Activated CD8-positive, alpha-beta T cell treated with anti-CD3 and anti-CD28 coated beads, Interleukin-2, amount 10 ng/mL, durations not matched to agents 7 days and 5 days (primary cell): Measurements from ENCODE around the gene TRIM7. TPM values are rescaled to one million over a fixed set of nuclear protein-coding genes. Genes with fewer than 3 reads are reported as not detected.

Experiments used
- ATAC-seq: fragments of 150-1000 bp; cut with Tn5 transposase; one replicate; pipeline ENCODE4 v1.10.0; 2021; ENCODE audit warnings: moderate library complexity
- CTCF ChIA-PET: fragments of 350-600 bp; sonication (Branson Sonifier 250); formaldehyde crosslinking; loops from one replicate; lab custom pipeline; 2021; ENCODE audit warnings: antibody characterized with exemption; lab: Charles Lee
- POLR2A ChIA-PET: fragments of 350-600 bp; sonication (Branson Sonifier 250); formaldehyde crosslinking; loops from one replicate; lab custom pipeline; 2021; ENCODE audit warnings: antibody characterized with exemption; lab: Charles Lee
- DNase-seq: peaks from one replicate; pipeline ENCODE4 v3.0.0-alpha.2; 2020
- H3K27ac Mint-ChIP-seq: one replicate; pipeline ENCODE4 v1.8.0; 2021; ENCODE audit warnings: mild to moderate bottlenecking, mixed read lengths
- H3K27me3 Mint-ChIP-seq: one replicate; pipeline ENCODE4 v1.8.0; 2021; ENCODE audit warnings: low read depth, mixed read lengths
- H3K36me3 Mint-ChIP-seq: one replicate; pipeline ENCODE4 v1.8.0; 2021; ENCODE audit warnings: low read depth, mixed read lengths
- H3K4me1 Mint-ChIP-seq: one replicate; pipeline ENCODE4 v1.8.0; 2021; ENCODE audit warnings: low read depth, mixed read lengths
- H3K4me3 Mint-ChIP-seq: one replicate; pipeline ENCODE4 v1.8.0; 2021; ENCODE audit warnings: mild to moderate bottlenecking, mixed read lengths
- H3K9me3 Mint-ChIP-seq: one replicate; pipeline ENCODE4 v1.8.0; 2022; ENCODE audit warnings: mixed read lengths; ENCODE audit not compliant: insufficient read depth
- total RNA-seq, 2 experiments: library from RNA; stranded (reverse); gene quantifications; one replicate each; pipeline ENCODE4 v1.2.3, GENCODE V29; 2021

TRIM7 gene
- 1 to 10 TPM; 1.1 to 1.5 TPM for total RNA-seq

GRCh38 chr5:181204826-181205760 lies at the start of gene TRIM7:
Gene TRIM7 (minus strand): TSS chr5:181205196. CDS start chr5:181205110, 86 bp downstream.
- H3K9me3 Mint-ChIP-seq: no peaks in the 10 kb centered on the region
- H3K27me3 Mint-ChIP-seq: peaks cover 34% of the 10 kb centered on the region
- peak within 1 kb of the TSS; percentile 78 for H3K4me3 Mint-ChIP-seq
- ChIA-PET POLR2A (interaction anchor here (1.6 to 5.3 kb wide), 4 partner anchors 13 to 56 kb away, joined by 4 to 40 read pairs (median 17); partner anchors contain the start of gene TRIM52), CTCF (interaction anchor here (0.9 to 5.5 kb wide), 4 partner anchors 11 to 37 kb away, joined by 3 to 78 read pairs (median 4); no protein-coding TSS in a partner anchor)
- peak within 1 kb of the TSS; percentile 63 for H3K27ac Mint-ChIP-seq
- H3K4me1 Mint-ChIP-seq: peaks cover 36% of the 10 kb centered on the region
- H3K36me3 Mint-ChIP-seq: peaks cover 4% of the 10 kb centered on the region
- ATAC-seq (no peak), DNase-seq (no peak)

GRCh38 chr5:181248277-181248676 lies 43.3 kb upstream of the TRIM7 start:
- DNase-seq (no peak), ATAC-seq (no peak)
- ChIA-PET POLR2A (interaction anchor here (0.8 to 6.1 kb wide), 2 partner anchors 9 to 13 kb away, joined by 3 to 86 read pairs; partner anchors contain the start of gene TRIM52), CTCF (interaction anchor here (0.9 kb wide), 1 partner anchor 64 kb away, joined by 3 read pairs; no protein-coding TSS in a partner anchor)
- peak overlapping the region; percentile 96 for H3K27ac Mint-ChIP-seq
- H3K36me3 Mint-ChIP-seq: peaks cover 43% of the 10 kb centered on the region
- no peaks in the 10 kb centered on the region for H3K9me3 Mint-ChIP-seq
- no peaks in the 10 kb centered on the region for H3K27me3 Mint-ChIP-seq
- peak overlapping the region; percentile 98 for H3K4me3 Mint-ChIP-seq
- peaks cover 62% of the 10 kb centered on the region for H3K4me1 Mint-ChIP-seq

- no peaks in the 10 kb centered on the region for H3K9me3 Mint-ChIP-seq
- peaks cover 55% of the 10 kb centered on the region for H3K36me3 Mint-ChIP-seq
- peak overlapping the region; percentile 96 for H3K27ac Mint-ChIP-seq
- ChIA-PET POLR2A (interaction anchor here (0.7 to 11.1 kb wide), 5 partner anchors 9 to 416 kb away, joined by 3 to 157 read pairs (median 5); partner anchors contain the start of genes TRIM41 and TRIM52), CTCF (interaction anchor here (1.0 to 2.7 kb wide), 4 partner anchors 10 to 55 kb away, joined by 3 to 9 read pairs (median 4); partner anchors contain the start of gene TRIM52)
- no peaks in the 10 kb centered on the region for H3K27me3 Mint-ChIP-seq
- peak; percentile 46 for ATAC-seq
- peak; percentile 83 for DNase-seq
- peaks cover 64% of the 10 kb centered on the region for H3K4me1 Mint-ChIP-seq
- H3K4me3 Mint-ChIP-seq: peak overlapping the region; percentile 98
Measured at GRCh38 chr5:181246276-181247049, 41.5 kb upstream of the TRIM7 start.

- ChIA-PET CTCF (interaction anchor here (0.8 to 2.7 kb wide), 6 partner anchors 11 to 77 kb away, joined by 3 to 9 read pairs (median 4); partner anchors contain the start of gene TRIM52), POLR2A (interaction anchor here (0.7 to 11.1 kb wide), 8 partner anchors 9 to 415 kb away, joined by 3 to 157 read pairs (median 6); partner anchors contain the start of genes TRIM41 and TRIM52)
- Mint-ChIP-seq H3K4me1 (peaks cover 65% of the 10 kb centered on the region), H3K36me3 (peaks cover 59% of the 10 kb centered on the region), H3K27ac (peak overlapping the region; percentile 96), H3K4me3 (peak overlapping the region; percentile 98), H3K27me3 (no peaks in the 10 kb centered on the region), H3K9me3 (no peaks in the 10 kb centered on the region)
- DNase-seq (no peak), ATAC-seq (no peak)
Measured at GRCh38 chr5:181245427-181246275, 40.7 kb upstream of the TRIM7 start.

GRCh38 chr5:181243564-181244343 lies 38.8 kb upstream of the TRIM7 start, which contains the start of gene RACK1:
Gene RACK1 (minus strand): TSS chr5:181243906. CDS start chr5:181243800, 106 bp downstream.
- CTCF ChIA-PET: interaction anchor here (0.8 to 2.7 kb wide), 5 partner anchors 9 to 55 kb away, joined by 3 to 9 read pairs (median 4); partner anchors contain the start of genes TRIM41 and TRIM52
- peak; percentile 72 for ATAC-seq
- H3K4me3 Mint-ChIP-seq: peak within 1 kb of the TSS; percentile 98
- POLR2A ChIA-PET: interaction anchor here (0.9 to 11.1 kb wide), 9 partner anchors 9 to 74 kb away, joined by 3 to 157 read pairs (median 8); partner anchors contain the start of genes TRIM41 and TRIM52
- H3K9me3 Mint-ChIP-seq: no peaks in the 10 kb centered on the region
- H3K36me3 Mint-ChIP-seq: peaks cover 58% of the 10 kb centered on the region
- peak; percentile 94 for DNase-seq
- peak within 1 kb of the TSS; percentile 99 for H3K27ac Mint-ChIP-seq
- no peaks in the 10 kb centered on the region for H3K27me3 Mint-ChIP-seq
- peaks cover 63% of the 10 kb centered on the region for H3K4me1 Mint-ChIP-seq

GRCh38 chr5:181243018-181243563 lies 38.1 kb upstream of the TRIM7 start:
- POLR2A ChIA-PET: interaction anchor here (0.7 to 11.1 kb wide), 8 partner anchors 9 to 72 kb away, joined by 3 to 157 read pairs (median 6); partner anchors contain the start of genes TRIM41 and TRIM52
- peak overlapping the region; percentile 99 for H3K27ac Mint-ChIP-seq
- peaks cover 62% of the 10 kb centered on the region for H3K36me3 Mint-ChIP-seq
- ATAC-seq (no peak), DNase-seq (no peak)
- no peaks in the 10 kb centered on the region for H3K27me3 Mint-ChIP-seq
- CTCF ChIA-PET: interaction anchor here (0.8 to 1.3 kb wide), 3 partner anchors 16 to 80 kb away, joined by 3 to 4 read pairs (median 3); partner anchors contain the start of gene TRIM52
- H3K4me1 Mint-ChIP-seq: peaks cover 60% of the 10 kb centered on the region
- peak overlapping the region; percentile 98 for H3K4me3 Mint-ChIP-seq
- no peaks in the 10 kb centered on the region for H3K9me3 Mint-ChIP-seq

GRCh38 chr5:181242031-181242451 lies 37.0 kb upstream of the TRIM7 start:
- DNase-seq (no peak), ATAC-seq (no peak)
- Mint-ChIP-seq H3K9me3 (no peaks in the 10 kb centered on the region), H3K36me3 (peaks cover 65% of the 10 kb centered on the region), H3K27me3 (no peaks in the 10 kb centered on the region), H3K4me3 (peak overlapping the region; percentile 98), H3K4me1 (peaks cover 58% of the 10 kb centered on the region), H3K27ac (peak overlapping the region; percentile 99)
- CTCF ChIA-PET: interaction anchor here (0.8 to 1.3 kb wide), 4 partner anchors 10 to 35 kb away, joined by 3 to 4 read pairs (median 3); no protein-coding TSS in a partner anchor
- POLR2A ChIA-PET: interaction anchor here (0.6 to 11.1 kb wide), 7 partner anchors 9 to 68 kb away, joined by 3 to 157 read pairs (median 5); partner anchors contain the start of genes TRIM41 and TRIM52

- Mint-ChIP-seq H3K27me3 (no peaks in the 10 kb centered on the region), H3K27ac (peak overlapping the region; percentile 99), H3K9me3 (no peaks in the 10 kb centered on the region), H3K36me3 (peaks cover 70% of the 10 kb centered on the region), H3K4me1 (peaks cover 58% of the 10 kb centered on the region), H3K4me3 (peak overlapping the region; percentile 98)
- ChIA-PET POLR2A (interaction anchor here (0.6 to 11.1 kb wide), 7 partner anchors 8 to 68 kb away, joined by 3 to 157 read pairs (median 5); partner anchors contain the start of genes TRIM41 and TRIM52), CTCF (interaction anchor here (0.8 to 1.2 kb wide), 4 partner anchors 10 to 34 kb away, joined by 3 to 4 read pairs (median 4); no protein-coding TSS in a partner anchor)
- DNase-seq: peak; percentile 72
- peak; percentile 25 for ATAC-seq
Measured at GRCh38 chr5:181241393-181241975, 36.5 kb upstream of the TRIM7 start.
